ENCODE measurements around the gene NEU1.
"Not testable (repeated sequence)": the region's sequence is repeated elsewhere in the genome, so short reads cannot be mapped to it uniquely, and the experiment has no call there.

NEU1 gene

DNA sequence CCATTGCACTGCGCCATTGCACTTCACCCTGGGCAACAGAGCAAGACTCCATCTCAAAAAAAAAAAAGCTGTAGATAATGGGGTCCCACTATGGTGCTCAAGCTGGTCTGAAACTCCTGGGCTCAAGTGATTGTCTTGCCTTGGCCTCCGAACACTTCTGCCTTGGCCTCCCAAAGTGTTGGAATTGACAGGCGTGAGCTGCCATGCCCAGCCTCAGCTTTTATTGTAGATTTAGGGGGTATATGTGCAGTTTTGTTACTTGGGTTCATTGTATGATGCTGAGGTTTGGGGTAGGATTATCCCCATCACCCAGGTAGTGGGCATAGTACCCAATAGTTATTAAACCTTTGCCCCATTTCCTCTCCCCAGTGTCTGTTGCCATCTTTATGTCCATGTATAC is 23.7 kb downstream of the NEU1 start:
- no peak for DNase-seq (ENCODE audit: low read depth)

DNA sequence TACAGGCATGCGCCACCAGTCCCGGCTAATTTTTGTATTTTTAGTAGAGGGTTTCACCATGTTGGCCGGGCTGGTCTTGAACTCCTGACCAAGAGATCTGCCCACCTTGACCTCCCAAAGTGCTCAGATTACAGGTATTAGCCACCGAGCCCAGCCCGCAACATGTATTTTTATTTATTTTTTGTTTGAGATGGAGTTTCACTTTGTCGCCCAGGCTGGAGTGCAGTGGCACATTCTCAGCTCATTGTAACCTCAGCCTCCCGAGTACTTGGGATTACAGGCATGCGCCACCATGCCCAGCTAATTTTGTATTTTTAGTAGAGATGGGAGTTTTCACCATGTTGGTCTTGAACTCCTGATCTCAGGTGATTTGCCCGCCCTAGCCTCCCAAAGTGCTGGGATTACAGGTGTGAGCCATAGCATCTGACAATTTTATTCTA is 24.5 kb downstream of the NEU1 start:
- DNase-seq (ENCODE audit: low read depth): not testable (repeated sequence)

DNA sequence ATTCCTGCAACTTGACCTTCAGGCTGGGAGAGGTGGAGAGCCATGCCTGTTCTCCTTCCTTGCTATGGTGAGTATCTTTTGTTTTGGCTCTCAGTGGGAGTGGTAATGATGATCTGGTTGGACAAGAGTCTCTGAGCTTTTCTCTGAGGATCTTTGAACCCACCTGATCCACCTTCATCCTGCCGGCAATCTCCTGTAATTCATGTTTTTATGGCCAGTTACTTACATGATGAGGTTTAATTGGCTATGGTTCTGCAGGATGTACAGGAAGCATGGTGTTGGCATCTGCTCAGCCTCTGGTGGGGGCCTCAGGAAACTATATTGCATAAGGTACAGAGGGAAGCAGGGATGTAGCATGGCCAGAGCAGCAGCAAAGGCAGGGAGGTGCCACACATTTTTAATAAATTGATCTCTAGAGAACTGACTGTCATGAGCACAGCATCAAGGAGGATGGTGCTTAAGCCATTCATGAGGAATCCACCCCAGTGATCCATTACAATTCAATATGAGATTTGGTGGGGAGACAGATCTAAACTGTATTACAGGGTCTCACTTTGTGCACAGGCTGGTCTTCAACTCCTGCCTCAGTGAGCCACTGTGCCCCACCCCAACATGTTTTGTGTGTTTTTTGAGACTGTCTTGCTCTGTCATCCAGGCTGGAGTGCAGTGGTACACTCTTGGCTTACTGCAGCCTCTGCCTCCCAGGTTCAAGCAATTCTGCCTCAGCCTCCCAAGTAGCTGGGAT is 25.1 kb downstream of the NEU1 start:
- DNase-seq (ENCODE audit: low read depth): no peak

DNA sequence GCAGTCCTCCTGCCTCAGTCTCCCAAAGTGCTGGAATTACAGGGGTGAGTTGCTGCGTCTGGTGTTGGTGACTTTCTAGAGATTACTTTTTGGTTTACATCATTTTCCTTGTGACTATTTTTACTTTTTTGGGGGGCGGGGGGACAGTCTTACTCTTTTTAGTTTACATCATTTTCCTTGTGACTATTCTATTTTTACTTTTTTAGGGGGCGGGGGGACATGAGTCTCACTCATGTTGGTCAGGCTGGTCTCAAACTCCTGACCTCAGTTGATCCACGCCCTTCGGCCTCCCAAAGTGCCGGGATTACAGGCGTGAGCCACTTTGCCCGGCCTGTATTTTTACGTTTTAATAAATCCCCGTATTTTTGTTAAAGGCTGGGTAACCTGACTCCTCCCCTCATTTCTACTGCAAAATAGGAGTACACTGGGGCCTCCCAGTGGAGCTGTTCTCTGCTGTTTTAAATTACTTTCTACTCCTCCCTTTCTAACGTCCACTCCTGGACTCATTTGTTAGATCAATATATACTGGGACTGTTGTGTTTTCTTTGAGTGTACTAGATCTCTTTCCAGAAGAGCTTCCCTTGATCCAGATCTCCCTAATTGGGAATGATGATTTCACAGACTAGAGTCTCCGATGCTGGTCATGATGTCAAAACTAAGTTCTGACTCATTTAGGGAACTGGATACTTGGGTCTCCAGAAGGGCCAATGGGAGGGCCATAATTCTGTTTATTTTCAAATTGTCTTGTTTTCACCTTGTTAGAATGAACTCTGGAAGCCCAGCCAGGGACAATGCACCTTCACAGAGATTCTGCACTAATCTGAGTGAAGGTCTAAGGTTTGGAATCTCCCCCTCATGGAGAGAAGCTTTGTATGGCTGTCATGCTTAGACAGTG is 25.9 kb downstream of the NEU1 start:
- peak; percentile 30 for DNase-seq (ENCODE audit: low read depth)

DNA sequence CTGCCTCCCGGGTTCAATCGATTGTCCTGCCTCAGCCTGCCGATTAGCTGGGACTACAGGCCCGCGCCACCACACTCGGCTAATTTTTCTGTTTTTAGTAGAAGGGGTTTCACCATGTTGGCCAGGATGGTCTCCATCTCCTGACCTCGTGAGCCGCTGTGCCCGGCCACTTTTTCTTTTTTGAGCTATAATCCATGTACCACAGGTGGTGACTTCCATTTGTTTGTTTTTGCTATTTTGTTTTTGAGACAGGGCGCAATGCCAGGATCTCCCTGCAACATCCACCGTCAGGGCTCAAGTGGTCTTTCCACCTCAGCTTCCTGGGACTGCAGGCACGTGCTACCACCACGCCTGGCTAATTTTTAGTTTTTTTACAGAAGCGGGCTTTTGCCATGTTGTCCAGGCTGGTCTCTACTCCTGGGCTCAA is 26.6 kb downstream of the NEU1 start:
- DNase-seq (ENCODE audit: low read depth): no peak

DNA sequence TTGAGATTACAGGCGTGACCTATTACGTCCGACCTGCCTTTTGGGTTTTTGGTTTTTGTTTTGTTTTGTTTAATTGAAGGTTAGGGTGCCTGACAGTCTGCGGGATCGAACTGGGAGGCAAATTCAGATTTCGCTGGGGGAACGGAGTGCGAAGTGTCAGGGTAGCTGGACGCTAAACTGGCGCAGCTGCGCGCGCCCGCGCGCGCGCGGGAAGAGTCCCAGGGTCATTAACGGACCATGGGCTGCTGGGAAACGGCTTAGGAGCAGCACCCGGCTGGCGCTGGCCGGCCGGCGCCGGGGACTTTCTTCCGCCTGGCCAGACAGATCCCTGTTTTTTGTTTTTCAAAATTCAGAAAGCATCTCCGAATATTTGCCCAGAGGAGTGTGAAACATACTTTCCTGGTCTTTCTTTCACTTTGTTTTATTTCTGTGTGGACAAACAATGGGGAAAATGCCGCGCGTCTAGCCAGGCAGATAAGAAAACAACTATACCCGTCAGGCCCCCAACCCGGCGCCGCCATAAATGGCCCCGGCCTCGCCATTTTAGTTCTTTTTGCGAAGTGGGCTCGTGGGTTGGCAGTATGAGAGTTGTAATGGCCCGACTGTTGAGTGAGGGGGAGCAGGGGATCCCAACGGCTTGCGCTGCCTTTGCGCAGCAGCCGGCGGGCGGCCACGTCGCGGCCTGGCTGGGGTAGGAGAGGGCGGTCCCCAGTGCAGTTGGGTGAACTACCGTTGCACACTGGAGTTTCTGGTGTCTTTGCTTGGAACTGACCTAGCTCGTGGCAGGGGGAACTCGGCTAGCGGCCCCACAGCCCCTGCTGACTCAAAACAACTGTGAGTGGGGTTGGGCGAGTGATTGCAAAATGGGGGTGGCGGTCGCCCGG is 28.0 kb downstream of the NEU1 start:
- DNase-seq (ENCODE audit: low read depth): peak; percentile 71

DNA sequence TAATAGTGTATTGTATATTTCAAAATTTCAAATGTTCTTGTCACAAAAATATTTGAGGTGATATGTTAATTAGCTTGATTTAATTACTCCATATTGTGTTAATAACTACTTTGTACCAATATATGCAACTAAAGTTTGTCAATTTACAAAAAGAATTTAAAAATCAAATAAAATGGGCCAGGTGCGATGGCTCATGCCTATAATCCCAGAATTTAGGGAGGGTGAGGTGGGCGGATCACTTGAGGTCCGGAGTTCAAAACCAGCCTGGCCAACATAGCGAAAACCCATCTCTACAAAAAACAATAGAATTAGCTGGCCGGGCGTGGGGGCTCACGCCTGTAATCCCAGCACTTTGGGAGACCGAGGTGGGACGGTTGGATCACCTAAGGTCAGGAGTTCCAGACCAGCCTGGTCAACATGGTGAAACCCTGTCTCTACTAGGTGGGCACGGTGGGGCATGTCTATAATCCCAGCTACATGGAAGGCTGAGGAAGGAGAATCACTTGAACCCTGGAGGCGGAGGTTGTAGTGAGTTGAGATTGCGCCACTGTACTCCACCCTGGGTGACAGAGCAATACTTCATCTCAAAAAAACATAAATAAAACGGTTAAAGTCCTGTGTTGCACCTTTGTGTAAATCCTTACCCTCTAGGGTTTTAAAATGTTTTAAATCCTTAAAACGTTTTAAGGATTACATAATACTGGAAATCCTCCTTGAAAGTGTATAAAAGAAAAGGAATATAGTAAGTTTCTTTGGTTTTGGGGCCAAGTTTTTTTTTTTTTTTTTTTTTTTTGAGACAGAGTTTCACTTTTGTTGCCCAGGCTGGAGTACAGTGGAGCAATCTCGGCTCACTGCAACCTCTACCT is 31.0 kb downstream of the NEU1 start:
- no peak for DNase-seq (ENCODE audit: low read depth)

DNA sequence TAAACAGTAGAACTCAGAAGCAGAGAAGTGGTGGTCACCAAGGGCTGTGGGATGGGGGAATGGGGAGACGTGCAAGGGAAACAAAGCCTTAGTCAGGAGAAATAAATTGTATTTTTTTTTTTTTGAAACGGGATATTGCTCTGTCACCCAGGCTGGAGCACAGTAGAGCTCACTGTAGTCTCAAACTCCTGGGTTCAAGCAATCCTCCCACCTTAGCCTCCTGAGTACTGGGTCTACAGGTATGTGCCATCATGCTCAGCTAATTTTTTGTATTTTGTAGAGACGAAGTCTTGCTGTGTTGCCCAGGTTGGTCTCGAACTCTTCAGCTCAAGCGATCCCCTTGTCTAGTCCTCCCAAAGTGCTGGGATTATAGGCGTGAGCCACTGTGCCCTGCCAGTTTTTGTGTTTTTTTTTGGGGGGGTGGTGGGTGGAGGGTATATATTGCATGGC is 31.7 kb downstream of the NEU1 start:
- DNase-seq (ENCODE audit: low read depth): no peak

DNA sequence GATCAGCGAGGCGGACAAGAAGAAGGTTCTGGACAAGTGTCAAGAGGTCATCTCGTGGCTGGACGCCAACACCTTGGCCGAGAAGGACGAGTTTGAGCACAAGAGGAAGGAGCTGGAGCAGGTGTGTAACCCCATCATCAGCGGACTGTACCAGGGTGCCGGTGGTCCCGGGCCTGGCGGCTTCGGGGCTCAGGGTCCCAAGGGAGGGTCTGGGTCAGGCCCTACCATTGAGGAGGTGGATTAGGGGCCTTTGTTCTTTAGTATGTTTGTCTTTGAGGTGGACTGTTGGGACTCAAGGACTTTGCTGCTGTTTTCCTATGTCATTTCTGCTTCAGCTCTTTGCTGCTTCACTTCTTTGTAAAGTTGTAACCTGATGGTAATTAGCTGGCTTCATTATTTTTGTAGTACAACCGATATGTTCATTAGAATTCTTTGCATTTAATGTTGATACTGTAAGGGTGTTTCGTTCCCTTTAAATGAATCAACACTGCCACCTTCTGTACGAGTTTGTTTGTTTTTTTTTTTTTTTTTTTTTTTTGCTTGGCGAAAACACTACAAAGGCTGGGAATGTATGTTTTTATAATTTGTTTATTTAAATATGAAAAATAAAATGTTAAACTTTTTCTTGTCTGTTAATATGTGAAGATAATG is 32.9 kb downstream of the NEU1 start:
- DNase-seq (ENCODE audit: low read depth): peak; percentile 30

DNA sequence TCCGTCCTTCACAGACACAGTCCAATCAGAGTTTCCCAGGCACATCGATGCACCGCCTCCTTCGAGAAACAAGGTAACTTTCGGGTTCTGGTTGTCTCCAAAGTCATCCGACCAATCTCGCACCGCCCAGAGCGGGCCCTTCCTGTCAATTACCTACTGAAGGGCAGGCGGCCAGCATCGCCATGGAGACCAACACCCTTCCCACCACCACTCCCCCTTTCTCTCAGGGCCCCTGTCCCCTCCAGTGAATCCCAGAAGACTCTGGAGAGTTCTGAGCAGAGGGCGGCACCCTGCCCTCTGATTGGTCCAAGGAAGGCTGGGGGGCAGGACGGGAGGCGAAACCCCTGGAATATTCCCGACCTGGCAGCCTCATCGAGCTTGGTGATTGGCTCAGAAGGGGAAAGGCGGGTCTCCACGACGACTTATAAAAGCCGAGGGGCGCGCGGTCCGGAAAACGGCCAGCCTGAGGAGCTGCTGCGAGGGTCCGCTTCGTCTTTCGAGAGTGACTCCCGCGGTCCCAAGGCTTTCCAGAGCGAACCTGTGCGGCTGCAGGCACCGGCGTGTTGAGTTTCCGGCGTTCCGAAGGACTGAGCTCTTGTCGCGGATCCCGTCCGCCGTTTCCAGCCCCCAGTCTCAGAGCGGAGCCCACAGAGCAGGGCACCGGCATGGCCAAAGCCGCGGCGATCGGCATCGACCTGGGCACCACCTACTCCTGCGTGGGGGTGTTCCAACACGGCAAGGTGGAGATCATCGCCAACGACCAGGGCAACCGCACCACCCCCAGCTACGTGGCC is 35.1 kb downstream of the NEU1 start, which contains the start of gene HSPA1B:
Gene HSPA1B, plus strand, starts transcription at position 453 of the 794 bp plus-strand sequence. Its CDS starts 213 bp downstream, at position 666.
- DNase-seq (ENCODE audit: low read depth): peak; percentile 100

DNA sequence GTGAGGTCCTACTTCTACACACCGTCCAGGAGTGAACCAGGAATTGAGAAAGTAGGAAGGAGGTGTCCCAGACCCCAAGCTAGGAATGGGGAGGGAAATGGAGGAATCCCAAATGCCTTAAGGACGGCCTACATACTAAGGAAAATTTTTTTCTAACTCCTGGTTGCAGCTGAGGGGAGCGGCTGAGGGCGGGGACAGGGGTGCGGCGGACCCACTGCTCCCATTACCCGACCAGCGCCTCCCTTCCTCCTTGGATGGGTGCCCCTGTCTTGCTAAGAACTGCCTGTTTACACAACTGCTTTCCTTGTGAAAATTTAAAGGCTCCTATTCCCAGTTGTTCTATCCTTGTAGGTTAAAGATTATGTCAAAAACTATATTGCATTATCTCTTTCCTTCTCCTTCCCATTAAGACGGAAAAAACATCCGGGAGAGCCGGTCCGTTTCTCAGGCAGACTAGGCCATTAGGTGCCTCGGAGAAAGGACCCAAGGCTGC is 35.8 kb downstream of the NEU1 start:
- peak; percentile 92 for DNase-seq (ENCODE audit: low read depth)

DNA sequence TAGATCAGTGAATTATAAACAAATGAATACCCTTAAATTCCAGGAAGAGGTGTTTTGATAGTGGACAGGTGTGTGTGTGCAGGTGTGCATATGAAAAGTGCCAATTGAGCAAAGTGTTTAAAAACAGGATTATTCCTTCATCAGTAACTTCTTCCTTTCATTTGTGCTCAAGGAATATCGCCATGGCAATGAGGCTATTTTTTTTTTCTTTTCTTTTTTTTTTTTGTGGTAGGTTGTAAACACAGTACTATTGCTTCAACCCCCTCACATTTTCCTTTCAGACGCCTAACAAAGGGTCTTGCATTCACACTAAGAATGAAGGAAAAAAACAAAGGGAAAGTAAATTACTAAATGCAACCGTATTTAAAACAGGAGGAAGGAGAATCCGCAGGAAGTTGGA is 37.1 kb downstream of the NEU1 start:
- no peak for DNase-seq (ENCODE audit: low read depth)

DNA sequence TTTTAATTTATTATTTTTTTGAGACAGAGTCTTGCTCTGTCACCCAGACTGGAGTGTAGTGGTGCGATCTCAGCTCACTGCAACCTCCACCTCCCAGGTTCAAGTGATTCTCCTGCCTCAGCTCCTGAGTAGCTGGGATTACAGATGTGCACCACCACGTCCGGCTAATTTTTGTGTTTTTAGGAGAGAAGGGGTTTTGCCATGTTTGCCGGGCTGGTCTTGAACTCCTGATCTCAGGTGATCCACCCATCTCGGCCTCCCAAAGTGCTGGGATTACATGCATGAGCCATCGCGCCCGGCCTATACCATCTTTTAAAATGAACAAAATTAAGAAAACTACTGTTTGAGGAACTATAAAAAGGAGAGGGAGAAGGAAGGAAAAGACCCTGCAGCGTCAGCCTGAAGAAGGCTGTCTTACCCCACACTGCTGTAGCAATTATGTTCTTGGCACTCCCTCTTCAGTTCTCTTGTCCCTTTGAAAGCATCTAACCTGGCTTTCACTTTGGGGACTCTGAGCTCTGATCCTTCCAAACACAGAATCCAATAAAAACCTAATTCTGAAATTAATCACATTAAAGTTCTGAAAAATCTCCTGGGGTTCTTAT is 38.9 kb downstream of the NEU1 start:
- DNase-seq (ENCODE audit: low read depth): not testable (repeated sequence)

DNA sequence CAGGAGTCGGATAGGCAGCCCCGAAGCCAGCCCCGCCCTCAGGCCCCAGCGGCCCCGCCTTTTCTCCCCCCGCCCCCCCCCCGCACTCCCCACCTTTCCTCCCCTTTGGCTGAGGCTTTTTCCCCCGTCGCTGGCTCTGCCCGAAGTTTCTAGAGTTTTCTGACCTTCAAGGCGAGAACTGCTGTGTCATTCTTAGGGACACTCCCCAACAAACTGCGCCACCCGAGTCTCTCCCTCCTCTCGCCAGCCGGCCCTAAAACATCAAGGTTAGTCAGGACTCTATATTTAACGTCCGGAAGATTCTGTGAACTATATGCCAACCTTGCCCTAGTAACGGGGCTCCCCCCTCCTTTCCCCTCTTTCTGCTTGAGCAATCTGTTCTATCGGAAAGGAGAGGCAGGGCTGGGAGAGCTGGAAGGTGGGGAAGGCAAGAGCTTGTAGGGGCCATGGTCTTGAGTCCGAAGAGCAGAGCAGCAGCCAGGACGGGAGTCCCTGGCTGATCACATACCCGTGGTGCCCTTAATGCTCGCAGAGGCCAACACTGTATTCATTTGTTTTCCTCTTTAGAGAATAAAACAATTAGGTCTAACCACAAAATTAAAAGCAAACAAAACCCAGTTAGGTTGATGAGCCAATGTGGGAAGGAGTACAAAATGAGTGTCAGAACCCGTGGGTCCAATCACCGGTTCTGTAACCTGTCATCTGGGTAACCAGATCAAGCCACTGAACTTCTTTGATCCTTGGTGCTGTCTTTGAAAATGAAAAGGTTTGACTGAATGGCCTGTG is 40.4 kb downstream of the NEU1 start:
- peak; percentile 81 for DNase-seq (ENCODE audit: low read depth)

DNA sequence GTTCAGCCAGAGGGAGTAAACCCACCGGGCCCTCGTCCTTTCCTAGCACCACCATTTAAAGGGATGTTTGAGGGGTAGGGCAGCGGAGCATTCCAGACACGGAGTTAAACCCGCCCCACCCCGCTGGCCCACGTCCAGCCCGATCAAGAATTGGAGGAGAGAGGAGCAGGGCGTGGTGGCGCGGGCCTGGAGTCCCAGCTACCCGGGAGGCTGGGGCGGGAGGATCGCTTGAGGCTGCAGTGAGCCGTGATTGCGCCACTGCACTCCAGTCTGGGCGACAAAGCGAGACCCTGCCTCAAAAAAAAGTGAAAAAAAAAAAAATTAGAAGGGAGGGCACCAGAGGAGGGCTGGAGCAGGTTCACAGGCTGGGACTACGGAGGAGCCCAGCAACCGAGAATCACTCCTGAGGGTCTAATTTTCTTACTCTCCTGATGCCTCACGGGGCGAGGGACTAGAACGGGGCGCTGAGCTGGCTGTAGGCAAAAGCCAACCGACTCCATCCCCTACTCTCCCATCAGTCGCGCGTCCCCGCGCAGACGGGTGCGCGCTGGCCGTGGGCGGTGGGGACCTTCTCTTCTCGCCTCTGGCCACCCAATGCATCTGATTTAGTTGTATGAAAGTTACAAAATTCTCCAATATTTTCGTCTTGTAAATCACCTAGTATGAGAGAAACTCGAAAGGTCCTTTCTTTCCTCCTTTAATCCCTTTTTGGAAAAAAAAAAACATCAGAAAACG is 41.2 kb downstream of the NEU1 start:
- peak; percentile 32 for DNase-seq (ENCODE audit: low read depth)

DNA sequence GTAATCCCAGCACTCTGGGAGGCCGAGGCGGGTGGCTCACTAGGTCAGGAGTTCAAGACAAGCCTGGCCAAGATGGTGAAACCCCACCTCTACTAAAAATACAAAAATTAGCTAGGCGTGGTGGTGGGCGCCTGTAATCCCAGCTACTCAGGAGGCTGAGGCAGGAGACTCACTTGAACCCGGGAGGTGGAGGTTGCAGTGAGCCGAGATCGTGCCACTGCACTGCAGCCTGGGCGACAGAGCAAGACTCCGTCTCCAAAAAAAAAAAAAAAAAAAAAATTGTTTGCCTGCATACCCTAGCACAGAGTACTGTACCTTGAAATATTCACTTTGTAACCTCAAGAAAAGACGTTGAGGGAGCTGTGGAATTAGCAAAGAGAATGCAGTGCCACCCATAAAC is 42.2 kb downstream of the NEU1 start:
- not testable (repeated sequence) for DNase-seq (ENCODE audit: low read depth)

DNA sequence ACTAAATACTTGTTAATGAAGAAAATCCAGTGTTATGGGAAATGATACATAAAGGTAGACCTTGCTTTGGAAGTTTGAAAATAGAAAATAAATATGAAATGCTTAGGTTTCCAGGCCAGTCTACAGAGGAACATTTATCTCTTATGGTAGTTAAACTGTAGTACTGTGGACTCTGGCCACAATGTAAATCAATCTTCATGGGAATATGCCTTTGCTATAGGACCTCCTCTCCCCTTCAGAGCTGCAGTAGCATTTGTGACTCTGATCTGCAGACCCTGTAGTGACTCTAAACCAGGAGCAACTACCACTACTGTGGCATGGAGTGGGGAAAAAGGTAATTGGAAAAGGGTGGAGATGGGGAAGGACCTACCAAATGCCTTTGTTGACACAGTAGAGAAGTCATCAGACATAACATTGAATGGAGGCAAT is 42.7 kb downstream of the NEU1 start:
- DNase-seq (ENCODE audit: low read depth): no peak
